22Rv1 (cell line): Measurements from ENCODE around the gene ZNF280D.

Source experiments
- CTCF ChIP-seq: fragments of 450-650 bp; IDR thresholded peaks from 2 replicates; pipeline ENCODE4 v1.5.1; 2017; ENCODE audit warnings: mild to moderate bottlenecking
- ZFX ChIP-seq: fragments of 450-650 bp; IDR thresholded peaks from 2 replicates; pipeline ENCODE4 v1.6.1; 2017; ENCODE audit warnings: antibody characterized with exemption, borderline replicate concordance

- TF ChIP-seq CTCF (no peak), ZFX (no peak)
These were observed 119.5 kb downstream of the ZNF280D start for GRCh38 chr15:56613811-56614210.
